HG03521 (cell line): ENCODE results near the gene UMOD.

Experiments used
- ATAC-seq: cut with Tn5 transposase; IDR thresholded peaks from one replicate; pipeline ENCODE4 v1.9.1; 2021; ENCODE audit warnings: mild to moderate bottlenecking, moderate library complexity; ENCODE audit not compliant: unreplicated experiment

Gene UMOD

GRCh38 chr16:20369452-20370054, 17.0 kb upstream of the UMOD start:
- ATAC-seq, result no peak

GRCh38 chr16:20364051-20364450, 11.5 kb upstream of the UMOD start:
- no peak for ATAC-seq

- ATAC-seq, result no peak
Measured at GRCh38 chr16:20363191-20363590, 10.7 kb upstream of the UMOD start.

- no peak for ATAC-seq
Measured at GRCh38 chr16:20359997-20360396, 7.5 kb upstream of the UMOD start.

- no peak for ATAC-seq
Measured at GRCh38 chr16:20355114-20355782, 2.7 kb upstream of the UMOD start.

GRCh38 chr16:20353379-20353778, 864 bp upstream of the UMOD start:
- no peak for ATAC-seq

- ATAC-seq, result no peak
Measured at GRCh38 chr16:20349615-20350014, 2.9 kb downstream of the UMOD start.

- ATAC-seq, result no peak
Measured at GRCh38 chr16:20348365-20349185, 3.9 kb downstream of the UMOD start.

GRCh38 chr16:20347666-20348364, 4.7 kb downstream of the UMOD start:
- ATAC-seq, result no peak

GRCh38 chr16:20344611-20345010, 7.9 kb downstream of the UMOD start:
- no peak for ATAC-seq

GRCh38 chr16:20339744-20340143, 12.8 kb downstream of the UMOD start:
- ATAC-seq, result no peak

GRCh38 chr16:20336955-20337354, 15.6 kb downstream of the UMOD start:
- no peak for ATAC-seq

GRCh38 chr16:20334396-20334795, 18.1 kb downstream of the UMOD start:
- ATAC-seq, result no peak

- no peak for ATAC-seq
Measured at GRCh38 chr16:20333120-20333519, 19.4 kb downstream of the UMOD start.

GRCh38 chr16:20332411-20332810, 20.1 kb downstream of the UMOD start:
- no peak for ATAC-seq

GRCh38 chr16:20331635-20332034, 20.9 kb downstream of the UMOD start:
- no peak for ATAC-seq

- ATAC-seq, result no peak
Measured at GRCh38 chr16:20329392-20330138, 22.9 kb downstream of the UMOD start.

- no peak for ATAC-seq
Measured at GRCh38 chr16:20327444-20328041, 25.0 kb downstream of the UMOD start, which contains the start of gene GP2. Gene GP2 (minus strand): TSS chr16:20327513. CDS start chr16:20326431, 1,082 bp downstream.

- ATAC-seq, result no peak
Measured at GRCh38 chr16:20326321-20326720, 26.2 kb downstream of the UMOD start.

- no peak for ATAC-seq
Measured at GRCh38 chr16:20325005-20325404, 27.5 kb downstream of the UMOD start.
